ENCODE data around the gene EPHB1. TPM values are rescaled to one million over a fixed set of nuclear protein-coding genes. Genes with fewer than 3 reads are reported as not detected.
"Not testable (repeated sequence)": the region's sequence is repeated elsewhere in the genome, so short reads cannot be mapped to it uniquely, and the experiment has no call there.

Gene EPHB1
- total RNA-seq, 1 donor from 2014 or later: 0.40 TPM

DNA sequence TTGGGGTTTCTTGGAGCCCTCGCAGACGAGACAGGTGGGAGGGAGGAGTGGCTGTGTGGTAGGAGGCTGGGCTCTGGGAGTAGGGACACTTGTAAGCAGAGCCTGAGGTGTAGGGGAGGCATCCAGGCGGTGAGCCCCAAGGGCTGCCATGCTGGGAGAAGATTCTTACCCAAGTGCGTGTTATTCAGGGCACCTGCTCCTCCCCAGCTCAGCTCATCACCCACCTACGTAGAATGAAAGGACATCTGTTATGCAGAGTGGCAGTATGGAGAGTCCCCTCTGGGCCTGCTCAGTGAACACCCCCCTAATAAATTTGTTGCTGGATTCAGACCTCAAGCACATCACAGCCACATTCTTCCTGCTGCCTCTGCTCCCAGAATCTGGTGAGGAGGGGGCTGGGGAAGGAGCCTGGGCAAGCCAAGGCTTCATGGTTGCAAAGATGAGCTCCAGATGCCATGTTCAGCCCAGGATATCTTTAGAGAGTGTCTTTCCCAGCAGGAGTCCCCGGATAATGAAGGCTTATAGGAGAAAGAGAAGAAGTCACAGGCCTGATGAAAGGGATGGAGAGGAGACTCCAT is 261.8 kb downstream of the EPHB1 start:
- ATAC-seq: no peak

DNA sequence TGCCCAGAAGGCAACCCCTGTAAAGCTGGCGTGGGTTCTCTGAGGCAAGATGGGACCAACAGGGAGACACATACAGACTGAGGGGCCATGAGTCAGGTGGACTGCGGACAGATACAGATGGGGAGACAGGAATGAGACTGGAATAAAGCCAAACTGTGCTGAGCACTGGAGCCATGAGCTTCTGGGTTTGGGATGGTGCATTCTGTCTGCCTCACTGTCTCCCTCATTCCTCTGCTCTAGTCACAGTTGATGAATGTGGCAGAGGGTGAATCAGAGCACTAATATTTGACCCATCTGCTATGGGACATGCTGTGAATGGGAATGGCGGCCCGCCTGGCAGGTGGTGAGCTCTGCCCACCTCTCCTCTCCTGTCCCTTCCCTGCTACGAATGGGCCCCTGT is 262.9 kb downstream of the EPHB1 start:
- ATAC-seq: no peak

DNA sequence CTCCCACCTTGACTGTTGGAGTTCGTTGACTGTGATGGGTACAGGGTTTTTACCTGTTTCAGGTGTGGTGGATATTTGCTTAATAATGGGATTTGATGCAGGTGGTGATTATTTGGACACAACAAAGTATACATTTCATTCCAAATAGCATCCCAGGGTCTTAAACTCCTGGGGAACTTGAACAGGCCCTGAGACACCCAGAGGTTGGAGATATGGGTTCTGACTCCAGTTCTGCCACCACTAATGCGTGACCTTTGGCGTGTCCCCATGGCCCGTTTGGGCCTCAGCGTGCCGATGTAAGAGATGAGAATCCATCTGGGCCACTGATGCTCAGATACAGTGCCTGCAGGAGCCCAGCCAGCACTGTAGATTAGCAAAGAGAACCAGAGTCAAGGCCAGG is 264.5 kb downstream of the EPHB1 start:
- ATAC-seq: no peak

DNA sequence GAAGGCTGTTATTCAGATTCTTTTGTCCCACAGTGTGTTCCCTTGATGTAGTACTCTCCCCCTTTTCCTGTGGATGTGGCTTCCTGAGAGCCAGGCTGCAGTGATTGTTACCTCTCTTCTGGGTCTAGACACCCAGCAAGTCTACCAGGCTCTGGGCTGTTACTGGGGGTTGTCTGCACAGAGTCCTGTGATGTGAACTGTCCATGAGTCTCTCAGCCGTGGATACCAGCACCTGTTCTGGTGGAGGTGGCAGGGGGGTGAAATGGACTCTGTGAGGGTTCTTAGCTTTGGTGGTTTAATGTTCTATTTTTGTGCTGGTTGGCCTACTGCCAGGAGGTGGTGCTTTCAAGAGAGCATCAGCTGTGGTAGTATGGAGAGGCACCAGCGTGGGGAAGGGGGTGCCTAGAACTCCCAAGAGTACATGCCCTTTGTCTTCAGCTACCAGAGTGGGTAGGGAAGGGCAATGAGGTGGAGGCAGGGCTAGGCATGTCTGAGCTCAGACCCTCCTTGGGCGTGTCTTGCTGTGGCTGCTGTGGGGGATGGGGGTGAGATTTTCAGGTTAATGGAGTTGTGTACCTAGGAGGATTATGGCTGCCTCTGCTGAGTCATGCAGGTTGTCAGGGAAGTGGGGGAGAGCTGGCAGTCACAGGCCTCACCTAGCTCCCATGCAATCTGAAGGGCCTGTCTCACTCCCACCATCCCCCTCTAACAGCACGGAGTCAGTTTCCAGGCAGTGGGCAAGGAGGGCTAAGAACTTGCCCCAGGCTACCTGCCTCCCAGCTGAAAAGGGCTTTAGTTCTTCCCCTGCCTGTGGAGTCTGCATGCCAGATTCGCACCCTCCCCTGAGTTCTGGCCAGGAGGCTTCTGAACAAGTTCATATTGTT is 272.0 kb downstream of the EPHB1 start:
- not testable (repeated sequence) for ATAC-seq

DNA sequence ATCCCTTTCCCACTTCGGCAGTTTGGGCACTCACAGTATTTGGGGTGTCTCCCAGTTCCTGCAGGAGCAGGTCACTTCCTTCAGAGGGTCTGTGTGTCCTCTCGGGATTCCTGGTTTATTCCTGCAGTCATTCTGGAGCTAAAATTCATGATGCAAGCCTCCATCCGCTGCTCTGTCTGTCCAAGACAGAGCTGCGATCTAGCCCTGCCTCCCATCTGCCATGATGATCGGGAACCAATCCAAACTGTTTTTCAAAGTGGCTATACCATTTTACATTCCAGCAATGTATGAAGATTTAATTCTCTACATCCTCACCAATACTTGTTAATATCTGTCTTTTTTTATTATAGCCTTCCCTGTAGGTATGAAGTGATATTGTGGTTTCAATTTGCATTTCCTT is 273.0 kb downstream of the EPHB1 start:
- ATAC-seq: no peak

DNA sequence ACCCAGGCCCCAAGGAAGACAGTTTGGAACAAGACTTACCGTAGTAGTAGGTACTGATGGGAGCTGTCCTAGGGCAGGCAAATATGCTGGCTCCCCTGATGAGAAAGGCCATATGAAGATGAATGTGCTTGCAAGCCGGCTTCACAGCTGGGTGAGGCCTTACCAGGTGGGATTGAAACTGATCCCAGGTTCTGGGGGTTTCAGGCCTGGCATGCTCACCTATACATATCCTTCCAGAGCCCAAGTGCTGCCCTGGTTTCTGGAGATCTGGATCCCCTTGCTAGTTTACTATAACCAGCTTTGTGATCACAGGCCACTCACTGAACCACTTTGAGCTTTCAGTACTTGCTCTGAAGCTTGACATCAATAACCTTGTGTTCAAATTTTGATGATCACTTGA is 274.3 kb downstream of the EPHB1 start:
- no peak for ATAC-seq

DNA sequence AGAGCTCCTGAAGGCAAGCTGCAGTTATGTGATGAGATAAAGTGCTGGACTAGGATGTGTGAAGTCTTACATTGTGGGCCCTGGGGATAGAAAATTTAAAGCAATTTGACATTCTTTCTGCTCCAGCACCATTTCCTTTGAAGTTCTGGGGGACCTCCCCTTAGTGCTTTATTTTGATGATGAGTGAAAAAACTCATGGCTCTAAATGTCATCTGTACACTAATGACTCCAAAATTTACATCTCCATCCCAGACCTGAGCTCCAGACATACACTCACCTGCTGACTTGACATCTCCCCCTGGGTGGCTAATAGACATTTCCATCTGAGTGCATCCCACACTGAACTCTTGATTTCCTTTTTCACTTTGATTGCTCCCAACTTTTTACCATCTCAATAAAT is 276.4 kb downstream of the EPHB1 start:
- no peak for ATAC-seq

DNA sequence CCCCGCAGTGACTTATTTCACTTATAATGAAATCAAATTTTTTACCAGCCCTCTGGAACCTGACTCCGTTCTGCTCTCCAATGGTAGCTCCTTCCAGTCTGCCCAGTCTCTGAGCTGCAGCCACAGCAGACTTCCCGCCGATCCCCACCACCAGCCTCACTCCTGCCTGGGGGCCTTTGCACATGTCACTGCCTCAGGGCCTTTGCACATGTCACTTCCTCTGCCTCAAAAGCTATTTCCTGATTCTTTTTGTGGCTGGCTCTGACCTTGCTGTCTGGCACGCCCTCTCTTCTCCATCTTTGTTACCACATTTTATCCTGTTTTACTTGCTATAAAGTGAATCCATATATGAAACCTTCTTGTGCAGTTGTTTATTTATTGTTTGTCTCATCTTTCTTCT is 277.4 kb downstream of the EPHB1 start:
- ATAC-seq: no peak

DNA sequence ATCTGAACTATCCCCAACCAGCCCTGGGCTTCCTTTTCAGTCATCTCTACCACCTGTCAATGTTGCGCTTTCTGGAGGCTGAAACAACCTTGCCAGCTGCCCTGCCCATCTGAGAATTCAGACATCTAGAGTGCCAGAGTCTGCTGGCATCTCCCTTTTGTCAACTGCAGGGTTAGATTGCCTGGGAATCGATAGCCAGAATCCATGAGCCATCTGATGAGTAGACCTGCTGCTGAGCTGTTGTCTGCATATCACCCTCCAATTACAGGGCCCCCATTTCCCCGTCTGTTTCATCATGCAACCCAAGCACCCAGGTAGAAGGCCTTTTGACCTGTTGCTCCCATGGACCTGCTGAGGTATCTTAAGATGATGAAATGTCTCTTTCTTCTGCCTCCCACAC is 280.1 kb downstream of the EPHB1 start:
- ATAC-seq: no peak

DNA sequence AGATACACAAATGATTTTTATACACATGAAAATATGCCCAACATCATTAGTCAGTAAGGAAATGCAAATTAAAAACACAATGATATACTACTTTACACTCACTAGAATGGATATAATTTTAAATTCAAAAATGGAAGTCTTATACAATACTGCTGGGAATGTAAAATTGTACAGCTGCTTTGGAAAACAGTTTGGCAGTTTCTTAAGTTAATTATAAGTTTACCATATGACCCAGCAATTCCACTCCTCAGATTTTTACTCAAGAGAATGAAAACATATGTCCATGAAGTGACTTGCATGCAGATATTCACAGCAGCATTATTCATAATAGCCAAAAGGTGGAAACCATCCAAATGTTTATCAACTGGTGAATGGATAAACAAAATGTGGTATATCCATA is 281.3 kb downstream of the EPHB1 start:
- no peak for ATAC-seq

DNA sequence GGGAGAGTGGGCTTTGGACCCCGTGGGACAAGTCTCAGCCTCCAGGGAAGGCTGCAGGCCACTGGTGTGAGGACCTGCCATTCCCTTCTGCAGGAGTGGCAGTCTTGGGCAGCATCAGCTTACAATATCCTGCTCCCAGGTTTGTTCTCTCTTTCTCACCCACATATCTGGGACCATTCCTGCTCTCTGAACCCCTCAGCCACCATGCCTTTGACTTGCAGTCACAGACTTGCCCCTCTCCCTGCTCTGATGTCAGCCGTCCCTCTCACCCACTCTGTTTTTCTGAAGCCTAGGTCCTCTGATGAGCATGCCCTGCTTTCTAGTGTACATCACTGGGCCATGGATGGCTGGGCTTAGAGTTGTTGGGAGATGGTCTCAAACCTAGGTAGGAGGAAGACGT is 282.1 kb downstream of the EPHB1 start:
- ATAC-seq: no peak

DNA sequence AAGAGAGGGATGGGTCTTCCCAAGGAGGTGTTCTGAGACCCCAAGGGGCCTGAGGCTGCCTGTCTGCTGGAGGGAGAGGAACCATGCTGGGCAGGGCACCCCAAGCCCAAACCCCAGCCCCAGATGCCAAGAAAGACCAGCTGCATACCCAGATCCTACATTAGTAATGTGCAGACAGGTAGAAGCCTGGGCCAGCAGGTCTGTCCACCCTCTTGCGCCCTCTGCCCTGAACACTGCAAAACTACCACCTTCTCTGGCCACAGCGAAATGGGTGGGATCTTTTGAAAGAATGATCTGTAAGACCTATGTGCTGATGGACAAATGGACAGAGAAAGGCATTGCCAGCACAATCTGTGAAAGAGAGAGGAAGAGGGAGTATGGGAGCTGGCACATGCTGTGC is 283.2 kb downstream of the EPHB1 start:
- no peak for ATAC-seq

DNA sequence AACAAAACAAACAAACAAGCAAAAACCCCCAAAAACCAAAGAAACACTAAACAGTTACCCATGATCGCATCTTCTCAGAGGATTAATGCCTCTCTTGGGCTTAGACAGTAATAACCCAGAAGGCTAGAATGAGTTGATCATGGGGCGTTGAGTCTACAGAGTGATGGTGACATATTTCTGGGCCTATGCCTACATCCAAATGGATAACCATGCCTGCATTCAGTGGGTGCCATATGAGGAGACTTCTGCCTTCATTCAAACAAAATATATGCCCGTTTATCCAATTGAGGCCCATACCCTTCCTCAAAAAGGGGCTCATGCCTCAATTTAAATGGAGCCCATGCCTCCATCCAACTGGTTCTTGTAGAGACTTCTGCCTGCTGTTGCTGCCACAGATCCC is 284.0 kb downstream of the EPHB1 start:
- no peak for ATAC-seq

DNA sequence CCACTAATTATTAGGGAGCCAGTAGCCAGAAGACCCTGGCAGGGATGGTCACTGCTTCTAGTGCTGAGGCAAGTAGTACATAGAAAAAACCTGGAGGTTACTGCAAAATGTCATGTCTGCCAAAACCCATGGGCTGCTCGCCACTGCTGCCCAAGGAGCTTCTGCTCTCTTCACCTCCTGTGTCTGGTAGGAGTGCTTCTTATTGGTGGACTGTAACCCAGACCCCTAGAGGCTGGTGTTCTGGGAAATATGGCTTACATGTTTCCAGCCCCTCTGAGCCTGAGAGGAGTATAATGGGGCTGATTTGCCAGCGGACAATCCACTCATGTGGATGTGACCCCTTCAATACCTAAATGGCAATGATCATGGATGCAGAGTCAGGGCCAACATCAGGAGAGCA is 286.4 kb downstream of the EPHB1 start:
- no peak for ATAC-seq

DNA sequence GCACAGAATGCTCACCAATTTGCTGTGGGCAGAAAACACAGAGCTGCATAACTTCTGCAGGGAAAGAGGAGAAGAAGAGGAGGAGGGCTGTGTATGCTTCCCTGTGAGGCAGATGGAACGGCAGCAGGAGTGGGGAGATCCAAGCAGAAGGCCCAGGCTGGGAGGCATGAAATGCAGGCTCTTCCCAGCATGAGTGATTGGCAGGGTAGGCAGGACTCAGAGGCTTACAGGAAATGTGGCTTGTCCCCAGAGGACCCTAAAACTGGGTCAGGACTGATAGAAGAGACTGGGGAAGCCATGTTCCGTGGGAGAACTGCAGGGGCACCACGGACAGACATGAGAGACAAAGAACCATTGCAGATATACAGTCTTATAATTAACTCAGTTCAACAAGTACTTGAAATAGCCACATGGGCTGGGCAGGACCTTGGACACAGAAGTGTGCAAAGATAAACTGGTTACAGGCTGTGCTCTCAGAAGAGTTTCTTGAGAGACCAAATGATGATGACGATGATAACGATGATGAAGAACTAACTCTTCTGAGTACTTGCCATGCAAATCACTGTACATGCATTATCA is 286.9 kb downstream of the EPHB1 start:
- no peak for ATAC-seq

DNA sequence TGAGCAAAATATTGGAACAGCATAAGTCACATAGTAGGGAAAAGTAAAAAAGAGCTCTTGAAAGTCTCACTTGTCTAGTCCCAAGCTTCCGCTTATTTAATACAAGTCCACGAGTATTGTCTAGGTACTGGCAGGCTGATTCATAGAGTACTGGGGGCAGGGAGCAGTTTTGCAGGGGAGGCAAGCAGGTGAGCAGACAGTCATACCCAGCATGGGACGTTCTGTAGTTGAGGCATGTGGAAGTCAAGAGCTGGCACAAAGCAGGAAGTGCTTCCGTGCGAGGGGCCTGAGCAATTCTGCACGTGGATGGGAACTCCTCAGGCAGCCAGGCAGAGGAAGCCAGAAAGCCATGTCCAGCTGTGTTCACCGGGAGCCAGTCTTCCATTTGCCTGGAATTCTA is 287.6 kb downstream of the EPHB1 start:
- ATAC-seq: no peak

DNA sequence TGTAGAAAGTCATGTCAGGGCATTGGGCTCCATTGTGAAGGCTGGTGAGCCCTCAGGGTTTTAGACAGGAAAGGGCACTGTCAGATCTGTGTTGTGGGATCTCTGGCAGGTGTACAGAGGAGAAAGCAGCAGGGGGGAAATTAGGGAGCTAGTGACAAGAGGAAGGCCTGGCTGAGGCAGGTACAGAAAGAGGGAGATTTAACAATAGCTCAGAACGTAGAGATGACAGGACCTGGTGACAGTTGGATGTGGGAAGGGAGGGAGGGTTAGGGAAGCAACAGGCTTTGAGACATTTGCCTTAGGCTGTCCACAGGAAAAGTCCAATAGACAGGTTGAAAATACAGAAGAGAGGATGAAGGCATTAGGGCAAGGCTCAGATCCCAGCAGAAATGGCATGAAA is 288.1 kb downstream of the EPHB1 start:
- no peak for ATAC-seq

DNA sequence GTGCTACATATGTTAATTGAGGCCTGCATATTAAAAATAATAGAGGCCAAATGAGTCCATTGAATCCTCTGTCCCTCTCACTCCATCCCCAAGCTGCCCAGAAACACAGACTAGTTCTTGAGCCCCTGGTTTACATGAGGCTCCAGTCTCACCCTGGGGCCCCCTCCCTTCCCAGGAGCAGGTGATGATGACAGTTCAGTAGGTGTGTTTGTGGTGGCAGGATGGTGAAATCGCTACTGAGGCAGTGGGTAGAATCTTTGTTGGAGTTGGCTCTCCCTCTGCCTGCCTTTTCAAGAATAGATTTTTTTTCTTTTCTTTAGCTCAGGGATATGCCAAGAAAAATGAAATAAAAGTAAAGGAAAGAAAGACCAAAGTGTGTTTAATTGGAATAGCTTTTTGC is 288.7 kb downstream of the EPHB1 start:
- ATAC-seq: no peak

DNA sequence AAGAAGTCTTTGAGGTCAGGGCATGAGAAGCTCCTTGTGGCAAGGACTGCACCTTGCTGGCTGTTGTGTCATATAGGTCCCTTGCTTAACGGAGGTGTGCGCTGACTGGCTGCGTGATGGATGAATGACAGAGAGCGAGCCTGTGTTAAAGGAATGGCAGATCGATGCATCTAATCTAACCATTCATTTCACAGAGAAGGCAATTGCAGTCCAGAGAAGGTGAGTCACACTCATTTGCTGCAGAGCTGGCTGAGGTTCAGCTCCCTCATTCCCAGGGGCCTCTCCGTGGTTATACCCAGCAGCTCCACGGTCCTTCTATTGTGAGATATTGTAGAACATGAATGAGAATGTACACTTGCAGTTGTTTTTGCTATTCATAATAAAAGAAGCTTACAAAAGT is 289.3 kb downstream of the EPHB1 start:
- no peak for ATAC-seq

DNA sequence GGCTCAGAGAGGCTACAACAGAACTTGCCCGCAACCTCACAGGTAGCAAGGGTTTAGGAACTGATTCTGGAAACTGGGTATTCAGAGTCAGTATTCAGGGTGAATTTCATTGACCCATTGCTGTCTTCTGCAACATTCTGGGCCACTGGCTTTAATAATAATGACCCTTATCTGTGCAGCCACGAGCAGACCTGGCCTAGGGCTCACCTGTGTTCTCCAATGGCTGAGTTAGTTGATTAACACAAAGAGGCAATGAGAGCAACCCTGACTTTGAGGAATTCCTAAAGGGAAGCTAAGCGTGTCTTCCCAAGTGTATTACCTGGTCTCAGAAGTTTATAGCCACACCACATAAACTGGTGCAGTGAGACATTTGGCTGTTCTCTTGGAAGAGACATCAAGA is 289.9 kb downstream of the EPHB1 start:
- no peak for ATAC-seq

DNA sequence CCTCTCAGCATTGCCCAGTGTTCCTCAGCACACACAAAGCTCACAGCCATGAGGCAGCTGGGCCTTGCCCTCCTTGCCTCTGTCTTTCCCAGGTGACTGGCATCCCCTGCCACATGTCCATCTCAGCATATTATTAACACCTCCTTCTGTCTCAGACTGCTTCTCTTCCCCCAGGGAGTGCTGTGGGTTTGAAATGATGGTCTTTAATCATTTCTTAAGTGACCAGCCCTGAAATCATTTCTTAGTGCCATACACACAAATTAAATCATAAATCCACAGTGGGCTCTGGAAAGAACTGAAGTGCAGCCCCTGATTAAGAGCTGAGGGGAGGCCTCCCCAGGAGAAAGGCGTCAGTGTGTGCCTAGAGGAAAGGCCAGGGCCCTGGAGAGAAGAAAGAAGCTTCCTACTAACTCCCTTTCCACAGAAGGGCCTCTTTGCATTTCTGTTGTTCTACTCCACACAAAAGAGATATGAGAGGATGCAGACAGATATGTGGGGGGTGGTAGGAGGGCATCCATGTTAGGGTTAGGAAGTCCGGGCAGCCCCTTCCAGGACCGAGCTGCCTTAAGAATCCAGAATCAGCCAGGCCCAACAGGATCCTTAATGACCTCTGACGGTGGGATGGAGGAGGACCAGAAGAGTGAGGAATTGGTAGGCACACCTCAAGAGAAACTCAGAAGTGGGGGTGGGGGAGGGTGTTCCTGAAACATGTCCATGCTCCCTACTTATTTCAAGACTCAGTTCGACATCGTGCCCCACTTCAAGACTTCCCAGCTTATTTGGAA is 290.8 kb downstream of the EPHB1 start:
- ATAC-seq: no peak

DNA sequence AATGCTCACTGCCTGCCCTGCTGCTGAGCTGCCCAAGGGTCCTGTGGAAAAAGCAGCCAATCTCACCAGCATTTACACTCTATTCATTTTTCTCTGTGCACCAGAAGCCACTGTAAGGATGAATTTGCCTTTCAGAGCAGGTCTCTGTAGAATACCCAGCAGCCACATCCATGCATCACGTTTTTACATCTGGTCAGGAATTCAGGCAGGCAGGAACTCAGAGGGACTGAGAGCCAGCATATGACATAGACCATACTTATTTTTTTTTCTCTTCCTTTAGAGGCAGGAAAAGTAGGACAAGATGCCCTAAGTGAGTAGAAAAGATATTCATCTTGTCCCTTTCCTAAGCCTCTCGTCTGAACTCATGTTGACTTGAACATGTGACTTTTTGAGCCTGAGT is 292.7 kb downstream of the EPHB1 start:
- no peak for ATAC-seq

DNA sequence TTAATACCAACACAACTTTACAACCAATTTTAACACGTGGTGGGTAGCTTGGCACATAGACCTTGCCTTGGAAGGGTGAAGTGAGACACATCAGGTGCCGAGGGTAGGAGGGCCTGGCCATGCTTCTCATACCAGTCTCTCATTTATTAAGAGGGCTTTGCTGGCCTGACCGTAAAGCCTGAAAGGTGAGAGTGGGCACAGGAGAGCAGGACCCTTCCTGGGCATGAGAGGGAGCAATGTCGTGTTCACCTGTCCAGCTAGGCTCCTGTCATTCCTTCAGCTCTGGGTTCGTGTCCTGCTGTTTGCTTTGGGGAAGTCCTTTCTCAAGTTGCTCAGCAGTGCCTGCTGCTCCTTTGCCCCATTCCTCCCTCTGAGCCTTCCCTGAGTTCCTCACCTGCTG is 294.4 kb downstream of the EPHB1 start:
- no peak for ATAC-seq

Measured in esophagus mucosa (tissue), 1 donor.